ENCODE results near the gene AGAP1. TPM values are rescaled to one million over a fixed set of nuclear protein-coding genes. Genes with fewer than 3 reads are reported as not detected.
"Not testable (repeated sequence)": the region's sequence is repeated elsewhere in the genome, so short reads cannot be mapped to it uniquely, and the experiment has no call there.

The AGAP1 gene
- total RNA-seq, 2 donors from 2014 or later, result 32.8 to 34.7 TPM

DNA sequence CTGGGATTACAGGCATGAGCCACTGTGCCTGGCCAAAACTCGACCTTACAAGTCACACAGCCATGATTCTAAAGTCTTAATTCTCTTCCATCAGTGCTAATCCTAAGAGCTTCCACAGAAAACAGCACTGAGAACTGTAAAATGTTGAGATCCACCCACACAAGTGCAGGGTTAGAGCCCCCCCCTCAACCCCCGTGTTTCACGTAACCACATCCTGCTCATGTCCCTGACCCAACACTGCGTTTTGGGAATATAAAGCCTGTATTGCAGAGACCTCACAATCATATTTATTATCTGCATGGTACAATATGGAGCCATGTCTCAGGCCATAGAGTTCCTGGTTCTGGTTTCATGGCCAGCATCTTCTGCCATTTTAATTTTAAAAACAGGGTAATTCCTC lies 563.5 kb downstream of the AGAP1 start:
- Histone ChIP-seq H3K4me1 (ENCODE audit: control insufficient read depth, insufficient read depth, low read length) (peaks cover 18% of the 10 kb centered on the region), H3K9ac (ENCODE audit: extremely low read depth, low read length, poor library complexity, severe bottlenecking) (no peak overlapping the region), H3K27me3 (ENCODE audit: control insufficient read depth, insufficient read depth, low read length, poor library complexity, severe bottlenecking) (peaks cover 4% of the 10 kb centered on the region), H3K9me3 (ENCODE audit: control insufficient read depth, low read length) (peaks cover 15% of the 10 kb centered on the region), H3K36me3 (ENCODE audit: control insufficient read depth, insufficient read depth, low read length) (no peaks in the 10 kb centered on the region), H3K4me3 (ENCODE audit: low read length) (no peak overlapping the region), H3K27ac (ENCODE audit: low read depth, low read length) (no peak overlapping the region)
- peaks cover 9% of the 10 kb centered on the region for H3K9me3 Mint-ChIP-seq
- TF ChIP-seq, protein P1, sequence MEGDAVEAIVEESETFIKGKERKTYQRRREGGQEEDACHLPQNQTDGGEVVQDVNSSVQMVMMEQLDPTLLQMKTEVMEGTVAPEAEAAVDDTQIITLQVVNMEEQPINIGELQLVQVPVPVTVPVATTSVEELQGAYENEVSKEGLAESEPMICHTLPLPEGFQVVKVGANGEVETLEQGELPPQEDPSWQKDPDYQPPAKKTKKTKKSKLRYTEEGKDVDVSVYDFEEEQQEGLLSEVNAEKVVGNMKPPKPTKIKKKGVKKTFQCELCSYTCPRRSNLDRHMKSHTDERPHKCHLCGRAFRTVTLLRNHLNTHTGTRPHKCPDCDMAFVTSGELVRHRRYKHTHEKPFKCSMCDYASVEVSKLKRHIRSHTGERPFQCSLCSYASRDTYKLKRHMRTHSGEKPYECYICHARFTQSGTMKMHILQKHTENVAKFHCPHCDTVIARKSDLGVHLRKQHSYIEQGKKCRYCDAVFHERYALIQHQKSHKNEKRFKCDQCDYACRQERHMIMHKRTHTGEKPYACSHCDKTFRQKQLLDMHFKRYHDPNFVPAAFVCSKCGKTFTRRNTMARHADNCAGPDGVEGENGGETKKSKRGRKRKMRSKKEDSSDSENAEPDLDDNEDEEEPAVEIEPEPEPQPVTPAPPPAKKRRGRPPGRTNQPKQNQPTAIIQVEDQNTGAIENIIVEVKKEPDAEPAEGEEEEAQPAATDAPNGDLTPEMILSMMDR (conservative IDR thresholded peaks at IDR 0.05), result no peak
- H3K36me3 Mint-ChIP-seq (ENCODE audit: low read depth), result peaks cover 14% of the 10 kb centered on the region
- WGBS, 2 experiments (ENCODE audit: insufficient coverage in 1 of 2, insufficient read length in 1 of 2), result 94% methylated on average over 4 of the region's 4 CpGs; no CpG with 5 or more reads in 1 of the 2 experiments
- peaks cover 37% of the 10 kb centered on the region for H3K27me3 Mint-ChIP-seq (ENCODE audit: insufficient read depth)
- H3K4me1 Mint-ChIP-seq, result peaks cover 27% of the 10 kb centered on the region
- H3K27ac Mint-ChIP-seq, result no peak overlapping the region
- no peak for DNase-seq
- H3K4me3 Mint-ChIP-seq, result no peak overlapping the region

GRCh38 chr2:236061497-236061896 lies 567.7 kb downstream of the AGAP1 start:
- Histone ChIP-seq H3K27me3 (ENCODE audit: control insufficient read depth, insufficient read depth, low read length, poor library complexity, severe bottlenecking) (no peaks in the 10 kb centered on the region), H3K36me3 (ENCODE audit: control insufficient read depth, insufficient read depth, low read length) (no peaks in the 10 kb centered on the region), H3K9me3 (ENCODE audit: control insufficient read depth, low read length) (peaks cover 15% of the 10 kb centered on the region), H3K27ac (ENCODE audit: low read depth, low read length) (no peak overlapping the region), H3K4me3 (ENCODE audit: low read length) (no peak overlapping the region), H3K4me1 (ENCODE audit: control insufficient read depth, insufficient read depth, low read length) (no peaks in the 10 kb centered on the region), H3K9ac (ENCODE audit: extremely low read depth, low read length, poor library complexity, severe bottlenecking) (no peak overlapping the region)
- no peak for DNase-seq
- Mint-ChIP-seq H3K27ac (no peak overlapping the region), H3K4me3 (no peak overlapping the region), H3K36me3 (ENCODE audit: low read depth) (peaks cover 14% of the 10 kb centered on the region), H3K27me3 (ENCODE audit: insufficient read depth) (peaks cover 6% of the 10 kb centered on the region), H3K9me3 (peaks cover 9% of the 10 kb centered on the region), H3K4me1 (peaks cover 2% of the 10 kb centered on the region)
- 47 to 60% methylated on average over 6 to 8 of the region's 9 CpGs for WGBS, 2 experiments (ENCODE audit: insufficient coverage in 1 of 2, insufficient read length in 1 of 2)
- TF ChIP-seq, protein P1 (conservative IDR thresholded peaks at IDR 0.05), result no peak

GRCh38 chr2:236061899-236062298 lies 568.1 kb downstream of the AGAP1 start:
- H3K9ac ChIP-seq (ENCODE audit: extremely low read depth, low read length, poor library complexity, severe bottlenecking), result no peak overlapping the region
- H3K4me1 Mint-ChIP-seq, result peaks cover 2% of the 10 kb centered on the region
- no peaks in the 10 kb centered on the region for H3K4me1 ChIP-seq (ENCODE audit: control insufficient read depth, insufficient read depth, low read length)
- H3K36me3 ChIP-seq (ENCODE audit: control insufficient read depth, insufficient read depth, low read length), result no peaks in the 10 kb centered on the region
- H3K27me3 Mint-ChIP-seq (ENCODE audit: insufficient read depth), result peaks cover 3% of the 10 kb centered on the region
- WGBS, 2 experiments (ENCODE audit: insufficient coverage in 1 of 2, insufficient read length in 1 of 2), result 79 to 84% methylated on average over 8 to 12 of the region's 12 CpGs
- no peak overlapping the region for H3K4me3 ChIP-seq (ENCODE audit: low read length)
- no peak overlapping the region for H3K27ac Mint-ChIP-seq
- peaks cover 15% of the 10 kb centered on the region for H3K9me3 ChIP-seq (ENCODE audit: control insufficient read depth, low read length)
- no peak overlapping the region for H3K4me3 Mint-ChIP-seq
- TF ChIP-seq, protein P1 (conservative IDR thresholded peaks at IDR 0.05), result no peak
- peaks cover 9% of the 10 kb centered on the region for H3K9me3 Mint-ChIP-seq
- H3K36me3 Mint-ChIP-seq (ENCODE audit: low read depth), result peaks cover 14% of the 10 kb centered on the region
- H3K27ac ChIP-seq (ENCODE audit: low read depth, low read length), result no peak overlapping the region
- DNase-seq, result no peak
- H3K27me3 ChIP-seq (ENCODE audit: control insufficient read depth, insufficient read depth, low read length, poor library complexity, severe bottlenecking), result no peaks in the 10 kb centered on the region

DNA sequence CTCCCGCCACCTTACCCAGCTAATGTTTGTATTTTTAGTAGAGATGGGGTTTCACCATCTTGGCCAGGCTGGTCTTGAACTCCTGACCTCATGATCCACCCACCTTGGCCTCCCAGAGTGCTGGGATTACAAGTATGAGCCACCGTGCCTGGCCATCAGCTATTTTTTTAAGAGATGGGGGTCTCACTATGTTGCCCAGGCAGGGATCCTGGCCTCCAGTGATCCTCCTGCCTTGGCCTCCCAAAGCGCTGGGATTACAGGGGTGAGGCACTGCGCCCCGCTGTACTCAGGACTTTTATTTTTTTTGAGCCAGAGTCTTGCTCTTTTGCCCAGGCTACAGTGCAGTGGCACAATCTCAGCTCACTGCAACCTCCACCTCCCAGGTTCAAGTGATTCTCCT lies 569.0 kb downstream of the AGAP1 start:
- not testable (repeated sequence) for H3K27me3 ChIP-seq (ENCODE audit: control insufficient read depth, insufficient read depth, low read length, poor library complexity, severe bottlenecking); H3K36me3 ChIP-seq (ENCODE audit: control insufficient read depth, insufficient read depth, low read length); H3K4me1 ChIP-seq (ENCODE audit: control insufficient read depth, insufficient read depth, low read length); H3K27ac ChIP-seq (ENCODE audit: low read depth, low read length); H3K27ac Mint-ChIP-seq; H3K9me3 Mint-ChIP-seq; H3K27me3 Mint-ChIP-seq (ENCODE audit: insufficient read depth); DNase-seq; H3K4me1 Mint-ChIP-seq; H3K4me3 Mint-ChIP-seq; H3K9ac ChIP-seq (ENCODE audit: extremely low read depth, low read length, poor library complexity, severe bottlenecking); H3K4me3 ChIP-seq (ENCODE audit: low read length)
- H3K36me3 Mint-ChIP-seq (ENCODE audit: low read depth), result peaks cover 13% of the 10 kb centered on the region
- WGBS, 2 experiments (ENCODE audit: insufficient coverage in 1 of 2, insufficient read length in 1 of 2), result 87 to 95% methylated on average over 3 to 5 of the region's 5 CpGs
- peaks cover 13% of the 10 kb centered on the region for H3K9me3 ChIP-seq (ENCODE audit: control insufficient read depth, low read length)

Data from endodermal cell (in vitro differentiated cells).